Measurements from ENCODE around the gene BAHCC1.

The BAHCC1 gene

DNA sequence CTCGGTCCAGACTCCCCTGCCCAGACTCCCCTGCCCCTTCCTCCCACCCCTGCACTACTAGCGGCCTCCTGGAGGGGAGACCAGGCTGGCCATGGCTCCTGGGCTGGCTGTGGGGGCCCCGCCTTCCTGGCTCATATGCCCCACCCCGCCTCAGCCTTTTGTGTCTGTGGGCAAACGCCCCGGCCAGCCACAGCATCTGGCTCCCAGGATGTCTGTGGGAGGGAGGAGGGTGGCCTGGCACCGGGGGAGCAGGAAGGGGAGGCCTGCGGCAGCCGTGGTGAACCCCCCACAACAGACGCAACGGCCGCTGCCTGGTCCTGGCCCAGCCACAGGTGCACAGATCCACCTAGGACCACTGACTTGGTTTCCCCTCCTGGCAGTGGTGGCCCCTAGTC lies 32.9 kb downstream of the BAHCC1 start:
- no peak for FAIRE-seq

- no peak for FAIRE-seq
These were observed 33.3 kb downstream of the BAHCC1 start for GRCh38 chr17:81428516-81428915.

- no peak for FAIRE-seq
These were observed 33.9 kb downstream of the BAHCC1 start for GRCh38 chr17:81428948-81429774.

DNA sequence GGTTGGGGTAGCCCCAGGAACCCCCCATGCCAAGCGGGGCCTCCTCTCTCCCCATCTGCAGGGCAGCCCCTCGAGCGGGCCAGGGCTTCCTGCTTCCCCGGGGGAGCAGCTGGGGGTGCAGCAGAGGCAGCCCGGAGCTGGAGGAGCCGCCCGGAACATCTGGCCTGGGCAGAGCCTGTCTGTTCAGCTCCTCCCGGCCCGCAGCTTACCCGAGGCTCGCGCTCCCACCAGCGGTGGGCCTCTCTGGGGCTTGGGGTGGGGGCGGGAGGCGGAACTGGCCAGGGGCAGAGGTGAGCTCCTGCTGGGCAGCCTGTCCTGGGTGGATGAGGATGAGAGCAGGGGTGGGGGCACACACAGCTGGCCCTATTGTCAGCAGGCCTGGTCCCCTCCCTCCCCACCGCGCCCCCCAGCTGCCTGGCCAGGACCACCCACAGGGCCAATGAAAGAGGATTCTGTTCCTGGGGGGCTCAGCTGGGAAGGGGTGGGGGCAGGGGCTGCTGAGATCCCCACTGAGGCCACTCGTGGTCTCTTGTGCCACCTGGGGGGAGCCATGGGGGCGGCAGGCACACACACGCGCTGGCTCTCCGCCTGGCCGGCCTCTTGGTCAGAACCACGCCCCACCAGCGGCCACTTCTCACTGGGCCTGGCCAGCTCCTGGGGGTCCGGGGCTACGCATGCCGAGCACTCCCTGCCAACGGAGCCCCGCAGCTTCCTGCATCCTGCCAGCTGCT lies 34.7 kb downstream of the BAHCC1 start:
- FAIRE-seq, result no peak

DNA sequence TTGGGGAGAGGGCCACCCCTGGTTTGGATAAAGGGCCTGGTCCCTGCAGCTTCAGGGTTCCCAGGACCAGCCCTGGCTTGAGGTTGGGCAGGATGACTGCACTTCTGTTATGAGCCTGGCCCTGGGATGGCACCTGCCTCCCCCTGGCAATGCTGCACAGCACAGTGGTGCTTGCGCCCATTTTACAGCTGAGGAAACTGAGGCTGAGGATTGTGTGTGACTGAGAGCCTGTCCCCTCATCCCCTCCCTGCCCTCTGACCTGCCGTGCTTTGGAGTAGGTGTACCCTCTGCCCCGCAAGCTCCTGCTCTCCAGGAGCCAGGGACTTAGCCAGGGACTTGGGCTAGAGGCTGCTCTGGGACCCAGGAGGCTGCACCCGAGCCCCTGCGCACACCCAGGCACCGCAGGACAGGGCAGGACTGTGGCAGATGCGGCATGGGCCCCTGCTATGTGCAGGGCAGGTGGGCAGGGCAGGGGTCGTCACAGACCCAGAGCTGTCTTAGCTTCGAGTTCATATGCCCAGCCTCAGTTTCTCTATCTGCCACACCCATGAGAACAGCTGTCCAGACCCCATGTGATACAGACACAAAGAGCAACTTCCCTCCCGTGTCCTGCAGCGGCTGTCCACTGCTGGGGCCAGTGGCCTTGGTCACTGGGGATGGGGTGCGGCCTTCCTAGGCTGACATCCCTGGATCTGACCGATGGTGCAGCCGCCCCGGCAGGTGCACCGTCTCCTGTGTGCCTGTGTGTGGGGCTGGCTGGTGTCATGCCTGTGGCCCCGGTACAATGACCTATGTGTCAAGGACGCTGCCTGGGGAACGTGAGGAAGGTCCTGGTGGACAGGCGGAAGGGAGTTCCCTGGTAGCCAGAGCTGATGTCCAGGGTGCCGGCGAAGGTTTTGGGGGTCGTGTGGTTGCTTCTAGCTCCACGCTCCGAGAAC lies 36.6 kb downstream of the BAHCC1 start:
- no peak for FAIRE-seq

- no peak for FAIRE-seq
These were observed 37.7 kb downstream of the BAHCC1 start for GRCh38 chr17:81432941-81433340.

GRCh38 chr17:81433656-81434055 lies 38.4 kb downstream of the BAHCC1 start:
- no peak for FAIRE-seq

DNA sequence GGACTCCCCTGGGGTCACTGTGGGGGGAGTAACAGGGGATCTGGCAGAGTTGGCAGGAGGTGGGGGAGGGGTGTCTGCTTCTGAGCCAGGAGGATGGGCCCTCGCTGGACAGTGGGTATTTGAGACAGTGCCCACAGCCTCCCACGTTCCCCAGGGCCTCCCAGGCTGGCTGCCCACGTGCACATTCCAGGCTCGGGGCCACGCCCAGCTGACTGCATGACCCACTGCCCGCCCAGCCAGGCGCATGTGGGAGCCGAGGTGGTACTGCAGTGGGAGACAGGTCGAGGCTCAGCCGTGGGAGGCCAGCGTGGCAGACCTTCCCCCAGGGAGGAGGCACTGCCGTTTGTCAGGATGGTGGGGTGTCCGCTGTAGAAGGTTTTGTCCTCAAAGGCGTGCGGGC lies 38.8 kb downstream of the BAHCC1 start:
- no peak for FAIRE-seq

DNA sequence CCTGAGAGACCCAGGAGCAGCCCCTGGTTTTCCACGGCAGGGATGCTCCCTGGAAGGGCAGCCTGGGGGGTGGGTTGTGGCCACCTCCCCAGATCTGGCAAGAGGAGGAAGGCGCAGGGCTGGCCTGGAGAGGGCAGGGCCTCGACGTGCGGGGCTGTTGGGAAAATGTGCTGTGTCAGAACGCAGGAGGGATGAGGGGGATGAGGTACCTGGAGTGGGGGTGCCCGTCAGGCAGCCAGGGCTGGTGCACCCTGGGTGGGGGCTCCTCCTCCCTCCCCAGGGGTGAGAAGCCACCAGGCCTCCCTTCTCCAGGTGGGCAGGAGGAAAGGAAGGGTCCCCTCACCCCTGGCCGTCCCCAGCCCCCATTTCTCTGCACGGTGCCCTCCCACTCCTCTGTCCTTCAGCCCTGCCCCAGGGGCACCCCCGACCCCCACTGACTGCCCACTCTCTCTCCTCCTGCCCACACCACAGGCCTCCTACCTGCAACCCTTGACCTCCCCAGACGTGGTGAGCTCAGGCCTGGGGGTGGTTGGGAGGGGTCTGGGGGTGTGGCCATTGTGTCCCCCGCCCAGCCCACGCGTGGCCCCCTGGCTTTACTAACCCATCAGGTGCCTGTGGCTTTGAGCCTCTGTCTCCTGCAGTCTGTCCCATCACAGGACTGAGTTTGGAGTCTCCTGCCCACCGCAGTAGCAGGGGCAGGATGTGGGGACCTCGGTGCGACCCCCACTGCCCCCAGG lies 39.6 kb downstream of the BAHCC1 start:
- FAIRE-seq, result no peak

DNA sequence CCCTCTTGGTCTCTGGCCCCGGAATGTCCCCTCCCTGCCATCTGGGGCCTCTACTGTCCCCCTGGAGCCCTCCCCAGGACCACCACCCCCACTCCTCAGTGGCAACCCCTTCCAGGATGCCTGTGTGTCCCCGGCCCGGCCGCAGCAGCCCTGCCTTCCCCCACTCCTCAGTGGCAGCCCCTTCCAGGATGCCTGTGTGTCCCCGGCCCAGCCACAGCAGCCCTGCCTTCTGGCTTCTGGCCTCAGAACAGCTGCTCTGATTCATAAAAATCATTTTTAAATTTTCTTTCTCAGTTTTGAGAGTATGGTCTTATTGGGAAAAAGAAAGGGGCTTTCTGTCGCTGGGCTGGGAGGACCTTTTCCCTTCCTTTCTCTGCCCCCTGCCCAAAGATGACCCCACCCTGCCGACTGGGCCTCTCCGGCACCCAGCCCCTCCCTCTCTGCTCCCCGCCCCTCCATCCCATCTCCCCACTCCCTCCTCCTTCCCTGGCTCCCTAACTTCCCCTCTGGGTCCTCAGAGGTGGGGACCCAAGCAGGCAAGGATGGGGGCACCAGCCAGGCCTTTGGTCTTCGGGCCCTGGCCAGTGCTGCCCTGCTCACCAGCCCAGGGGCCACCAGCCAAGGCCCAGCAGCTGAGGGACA lies 40.5 kb downstream of the BAHCC1 start:
- no peak for FAIRE-seq

DNA sequence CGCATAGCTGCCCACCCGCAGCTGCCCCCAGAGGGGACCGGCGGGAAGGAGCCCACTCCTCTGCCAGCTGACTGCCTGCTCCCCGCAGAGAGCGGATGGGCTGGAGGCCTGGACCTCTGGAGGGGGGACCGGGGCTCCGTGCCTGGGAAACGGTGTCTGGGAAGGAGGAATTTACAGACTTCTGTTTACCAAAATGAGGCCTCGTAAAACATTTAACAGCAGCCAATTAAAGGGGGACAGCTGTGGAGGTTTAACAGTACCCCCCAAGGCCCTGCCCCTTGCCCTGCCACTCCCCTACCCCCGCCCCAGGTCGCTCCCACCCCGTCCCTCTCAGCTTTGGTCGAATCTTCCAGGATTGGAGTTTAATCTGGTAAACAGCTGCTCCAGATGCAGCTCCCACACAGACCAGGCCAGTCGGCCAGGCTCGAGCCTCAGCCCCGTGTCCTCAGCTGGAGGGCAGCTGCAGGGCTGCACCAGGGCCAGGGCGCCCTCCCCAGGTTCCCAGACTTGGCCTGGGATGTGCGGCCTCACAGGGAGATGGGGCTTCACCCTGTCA lies 41.1 kb downstream of the BAHCC1 start:
- FAIRE-seq, result no peak

- no peak for FAIRE-seq
These were observed 42.0 kb downstream of the BAHCC1 start for GRCh38 chr17:81437191-81437651.

- no peak for FAIRE-seq
These were observed 42.9 kb downstream of the BAHCC1 start for GRCh38 chr17:81438007-81438659.

GRCh38 chr17:81438688-81439087 lies 43.4 kb downstream of the BAHCC1 start:
- FAIRE-seq, result no peak

DNA sequence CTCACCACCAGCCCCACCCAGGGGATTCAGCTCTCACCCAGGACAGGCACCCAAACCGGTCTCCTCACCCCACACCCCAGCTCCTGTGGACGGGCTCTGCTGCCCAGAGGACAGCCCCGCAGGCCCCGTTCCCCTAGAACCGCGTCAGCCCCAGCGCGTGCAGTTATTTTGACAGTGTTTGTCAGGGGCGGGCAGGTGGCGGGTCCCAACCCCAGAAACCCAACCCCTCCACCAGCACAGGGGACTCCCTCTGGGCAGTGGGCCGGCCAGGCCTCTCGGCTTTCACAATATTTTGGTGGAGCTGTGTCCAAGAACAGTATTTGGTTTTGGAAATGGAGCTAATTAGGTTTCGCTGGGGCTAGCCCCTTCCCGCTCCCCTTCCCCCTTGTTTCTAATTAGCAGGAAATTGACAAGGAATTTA lies 44.8 kb downstream of the BAHCC1 start:
- no peak for FAIRE-seq

DNA sequence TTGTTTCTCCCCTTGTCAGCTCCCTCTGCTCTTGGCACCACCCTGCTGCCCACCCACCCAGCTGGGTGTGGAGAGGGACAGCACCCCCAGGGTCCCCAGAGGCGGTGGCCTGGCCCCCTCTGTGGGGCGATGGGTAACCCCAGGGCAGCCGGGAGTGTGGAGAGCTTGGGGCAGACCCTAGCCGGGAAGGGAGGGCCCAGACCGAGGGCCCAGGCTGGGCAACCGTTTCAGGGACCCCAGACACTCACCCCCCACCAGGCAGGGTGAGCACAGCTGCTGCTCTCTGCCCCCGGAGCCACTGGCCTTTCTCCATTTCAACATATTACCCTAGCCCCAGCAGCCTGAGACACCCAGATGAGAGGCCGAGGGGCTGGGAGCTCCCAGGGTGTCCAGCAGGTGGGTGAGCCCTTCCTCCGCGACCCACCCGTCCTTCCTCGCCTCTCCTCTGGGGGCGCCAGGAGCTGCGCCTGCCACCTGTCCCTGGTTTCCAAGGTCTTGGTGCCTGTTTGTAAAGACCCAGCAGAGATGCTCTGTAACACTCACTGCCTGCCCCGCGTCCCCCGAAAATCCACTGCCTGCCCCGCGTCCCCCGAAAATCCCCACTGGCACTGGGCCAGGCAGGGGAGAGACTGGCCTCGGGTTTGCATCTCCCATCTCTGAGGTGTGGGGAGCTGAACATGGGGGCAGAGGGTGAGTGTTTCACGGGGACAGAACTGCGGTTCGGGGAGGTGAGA lies 45.4 kb downstream of the BAHCC1 start:
- FAIRE-seq, result no peak

GRCh38 chr17:81442791-81443190 lies 47.5 kb downstream of the BAHCC1 start:
- FAIRE-seq, result no peak

- no peak for FAIRE-seq
These were observed 48.0 kb downstream of the BAHCC1 start for GRCh38 chr17:81443269-81443668.

- no peak for FAIRE-seq
These were observed 49.5 kb downstream of the BAHCC1 start for GRCh38 chr17:81444610-81445339.
